Measurements from ENCODE around the gene DIP2C. TPM values are rescaled to one million over a fixed set of nuclear protein-coding genes. Genes with fewer than 3 reads are reported as not detected.

Gene DIP2C
- total and polyA plus RNA-seq, 2 donors from 2014 or later = 6.2 to 22.6 TPM

- no peak overlapping the region for H3K4me3 ChIP-seq (ENCODE audit: low read length in 3 of 3)
- no peaks in the 10 kb centered on the region for H3K4me1 ChIP-seq (ENCODE audit: control insufficient read depth in 2 of 3, insufficient read depth in 2 of 3, low read depth in 1 of 3, low read length in 3 of 3)
- no peaks in the 10 kb centered on the region for H3K27me3 ChIP-seq (ENCODE audit: control insufficient read depth, insufficient read depth, low read length)
- intact Hi-C loops (cut with DNase I) = no loop called here
- peaks cover 2 to 7% (median 4%) of the 10 kb centered on the region in 3 donors for H3K36me3 ChIP-seq (ENCODE audit: control insufficient read depth in 2 of 3, insufficient read depth in 3 of 3, low read length in 3 of 3)
- DNase-seq = no peak
- no peaks in the 10 kb centered on the region for H3K9me3 ChIP-seq (ENCODE audit: control insufficient read depth in 2 of 3, insufficient read depth in 1 of 3, low read length in 3 of 3)
- H3K9ac ChIP-seq (ENCODE audit: low read length in 3 of 3) = no peak overlapping the region
- TF ChIP-seq CTCF (IDR thresholded peaks at IDR 0.05; ENCODE audit: borderline replicate concordance, extremely low read depth, insufficient read depth) = no peak
- no peak overlapping the region for H3K27ac ChIP-seq (ENCODE audit: low read depth in 2 of 2, low read length in 2 of 2)
- no peak for FAIRE-seq
Observed at GRCh38 chr10:442209-442608, 247.3 kb downstream of the DIP2C start.

GRCh38 chr10:441659-442058 is 247.8 kb downstream of the DIP2C start:
- no peak overlapping the region for H3K4me3 ChIP-seq (ENCODE audit: low read length in 3 of 3)
- no peaks in the 10 kb centered on the region for H3K27me3 ChIP-seq (ENCODE audit: control insufficient read depth, insufficient read depth, low read length)
- H3K4me1 ChIP-seq (ENCODE audit: control insufficient read depth in 2 of 3, insufficient read depth in 2 of 3, low read depth in 1 of 3, low read length in 3 of 3) = no peaks in the 10 kb centered on the region
- intact Hi-C loops (cut with DNase I) = no loop called here
- no peaks in the 10 kb centered on the region for H3K9me3 ChIP-seq (ENCODE audit: control insufficient read depth in 2 of 3, insufficient read depth in 1 of 3, low read length in 3 of 3)
- H3K27ac ChIP-seq (ENCODE audit: low read depth in 2 of 2, low read length in 2 of 2) = no peak overlapping the region
- no peak overlapping the region for H3K9ac ChIP-seq (ENCODE audit: low read length in 3 of 3)
- TF ChIP-seq CTCF (IDR thresholded peaks at IDR 0.05; ENCODE audit: borderline replicate concordance, extremely low read depth, insufficient read depth) = no peak
- no peak for DNase-seq
- no peak for FAIRE-seq
- peaks cover 2 to 7% (median 4%) of the 10 kb centered on the region in 3 donors for H3K36me3 ChIP-seq (ENCODE audit: control insufficient read depth in 2 of 3, insufficient read depth in 3 of 3, low read length in 3 of 3)

- no peak for FAIRE-seq
- Histone ChIP-seq H3K36me3 (ENCODE audit: control insufficient read depth in 2 of 3, insufficient read depth in 3 of 3, low read length in 3 of 3) (peaks cover 2 to 7% (median 4%) of the 10 kb centered on the region in 3 donors), H3K9ac (ENCODE audit: low read length in 3 of 3) (no peak overlapping the region), H3K9me3 (ENCODE audit: control insufficient read depth in 2 of 3, insufficient read depth in 1 of 3, low read length in 3 of 3) (no peaks in the 10 kb centered on the region), H3K4me1 (ENCODE audit: control insufficient read depth in 2 of 3, insufficient read depth in 2 of 3, low read depth in 1 of 3, low read length in 3 of 3) (no peaks in the 10 kb centered on the region), H3K4me3 (ENCODE audit: low read length in 3 of 3) (no peak overlapping the region), H3K27ac (ENCODE audit: low read depth in 2 of 2, low read length in 2 of 2) (no peak overlapping the region), H3K27me3 (ENCODE audit: control insufficient read depth, insufficient read depth, low read length) (no peaks in the 10 kb centered on the region)
- no peak for DNase-seq
- intact Hi-C loops (cut with DNase I) = no loop called here
- no peak for TF ChIP-seq CTCF (IDR thresholded peaks at IDR 0.05; ENCODE audit: borderline replicate concordance, extremely low read depth, insufficient read depth)
Observed at GRCh38 chr10:440127-440526, 249.3 kb downstream of the DIP2C start.

Data from kidney (tissue), 14 donors.